H1 (cell line): ENCODE data around the gene ARHGAP26. TPM values are rescaled to one million over a fixed set of nuclear protein-coding genes. Genes with fewer than 3 reads are reported as not detected.

Experiments used
- CTCF ChIA-PET: fragments of 300-600 bp; sonication (Branson Sonifier 250); formaldehyde crosslinking; loops from one replicate; lab custom pipeline; 2021; ENCODE audit not compliant: partially characterized antibody; lab: Charles Lee
- POLR2A ChIA-PET: fragments of 300-600 bp; sonication (Branson Sonifier 250); formaldehyde crosslinking; loops from one replicate; lab custom pipeline; 2021; ENCODE audit warnings: inconsistent platforms; ENCODE audit not compliant: partially characterized antibody; lab: Charles Lee
- DNase-seq, 2 experiments: peaks; one replicate each; pipeline versions ENCODE4 v3.0.0 to v3.0.0-alpha.2; 2010 to 2022; ENCODE audit warnings: low spot score in 2 of 2, low read depth in 1 of 2, mixed read lengths in 1 of 2
- FAIRE-seq: peaks from 2 replicates; lab custom pipeline; 2011; peaks lifted over from hg19 to GRCh38; lab: Jason Lieb, UNC
- H2AFZ ChIP-seq: 2 replicates; pipeline ENCODE4 v1.8.1; 2012; ENCODE audit warnings: low read length, inconsistent platforms
- H2AK5ac ChIP-seq: 2 replicates; pipeline ENCODE4 v1.6.1; 2013; ENCODE audit warnings: low read depth, low read length
- H2BK120ac ChIP-seq: replicated peaks from 2 replicates; pipeline ENCODE3; 2013; ENCODE audit warnings: low read depth, low read length, inconsistent platforms
- H2BK12ac ChIP-seq: 2 replicates; pipeline ENCODE4 v1.6.1; 2013; ENCODE audit warnings: low read depth, low read length
- H2BK15ac ChIP-seq: 2 replicates; pipeline ENCODE4 v1.6.1; 2013; ENCODE audit warnings: low read length
- H2BK20ac ChIP-seq: 2 replicates; pipeline ENCODE4 v1.6.1; 2013; ENCODE audit warnings: low read length
- H2BK5ac ChIP-seq: 2 replicates; pipeline ENCODE4 v1.6.1; 2013; ENCODE audit warnings: low read depth, low read length
- H3K14ac ChIP-seq: 2 replicates; pipeline ENCODE4 v1.6.1; 2013; ENCODE audit warnings: inconsistent platforms; ENCODE audit not compliant: insufficient read length
- H3K18ac ChIP-seq: 2 replicates; pipeline ENCODE4 v1.6.1; 2013; ENCODE audit warnings: low read length; ENCODE audit errors: extremely low read depth
- H3K23ac ChIP-seq: 2 replicates; pipeline ENCODE4 v1.6.1; 2013; ENCODE audit warnings: inconsistent platforms; ENCODE audit not compliant: insufficient read length
- H3K23me2 ChIP-seq: 2 replicates; pipeline ENCODE4 v1.6.1; 2013; ENCODE audit warnings: low read depth, low read length
- H3K27ac ChIP-seq: 2 replicates; pipeline ENCODE4 v1.6.1; 2011; ENCODE audit warnings: low read depth, low read length, inconsistent platforms
- H3K27me3 ChIP-seq, 4 experiments: replicated peaks in 1 of 4; 1 replicate in 1 of 4; 2 replicates in 3 of 4; pipeline versions ENCODE4 v1.6.1 to v1.8.1; 2011 to 2013; ENCODE audit warnings: low read length in 3 of 4, mild to moderate bottlenecking in 3 of 4, inconsistent platforms in 2 of 4, mixed read lengths in 2 of 4, moderate library complexity in 1 of 4; ENCODE audit not compliant: control insufficient read depth in 3 of 4, insufficient read depth in 3 of 4; ENCODE audit errors: extremely low read depth in 1 of 4
- H3K36me3 ChIP-seq, 4 experiments: 2 replicates each; pipeline versions ENCODE4 v1.6.1 to v1.8.1; 2011 to 2013; ENCODE audit warnings: mild to moderate bottlenecking in 4 of 4, low read length in 3 of 4, moderate library complexity in 2 of 4, control low read depth in 1 of 4, inconsistent platforms in 1 of 4; ENCODE audit not compliant: insufficient read depth in 4 of 4, control insufficient read depth in 2 of 4
- H3K4ac ChIP-seq: replicated peaks from 2 replicates; pipeline ENCODE3; 2013; ENCODE audit warnings: low read length, low read depth, mixed read lengths, inconsistent platforms; ENCODE audit not compliant: insufficient read length
- H3K4me1 ChIP-seq, 4 experiments: replicated peaks in 1 of 4; 1 replicate in 1 of 4; 2 replicates in 3 of 4; pipeline versions ENCODE4 v1.6.1 to v1.8.1; 2011 to 2013; ENCODE audit warnings: low read length in 3 of 4, inconsistent platforms in 2 of 4, mixed read lengths in 1 of 4; ENCODE audit not compliant: insufficient read depth in 4 of 4, control insufficient read depth in 3 of 4
- H3K4me2 ChIP-seq, 2 experiments: 2 replicates each; pipeline versions ENCODE4 v1.6.1 to v1.8.1; 2011 to 2013; ENCODE audit warnings: low read depth in 2 of 2, low read length in 2 of 2, control low read depth in 1 of 2, inconsistent platforms in 1 of 2, mild to moderate bottlenecking in 1 of 2; ENCODE audit not compliant: insufficient read depth in 1 of 2
- H3K4me3 ChIP-seq, 4 experiments: fragments of 200-600, 300-600 bp in 1 of 4; sonication (generic), shearing (Covaris generic), sonication (Bioruptor Twin) in 1 of 4; 2 replicates each; pipeline versions ENCODE4 v1.5.1 to v1.8.1; 2011 to 2016; ENCODE audit warnings: low read length in 4 of 4, low read depth in 3 of 4, control low read depth in 2 of 4, inconsistent platforms in 2 of 4, mild to moderate bottlenecking in 2 of 4, mixed read lengths in 1 of 4, moderate library complexity in 1 of 4; ENCODE audit not compliant: insufficient read depth in 2 of 4; ENCODE audit errors: extremely low read depth in 1 of 4
- H3K56ac ChIP-seq: replicated peaks from 2 replicates; pipeline ENCODE3; 2013; ENCODE audit warnings: low read depth, mild to moderate bottlenecking, mixed read lengths, low read length, inconsistent platforms; ENCODE audit not compliant: insufficient read length
- H3K79me1 ChIP-seq: 2 replicates; pipeline ENCODE4 v1.6.1; 2013; ENCODE audit warnings: low read depth, low read length, control low read depth
- H3K79me2 ChIP-seq, 2 experiments: 2 replicates each; pipeline versions ENCODE4 v1.6.1 to v1.8.1; 2012 to 2013; ENCODE audit warnings: low read length in 2 of 2, mild to moderate bottlenecking in 2 of 2, inconsistent platforms in 1 of 2; ENCODE audit not compliant: insufficient read depth in 2 of 2, control insufficient read depth in 1 of 2
- H3K9ac ChIP-seq, 4 experiments: replicated peaks in 1 of 4; 1 replicate in 1 of 4; 2 replicates in 3 of 4; pipeline versions ENCODE4 v1.6.1 to v1.8.1; 2011 to 2013; ENCODE audit warnings: low read depth in 3 of 4, low read length in 3 of 4, control low read depth in 2 of 4, mild to moderate bottlenecking in 2 of 4, moderate library complexity in 2 of 4, inconsistent platforms in 1 of 4; ENCODE audit errors: extremely low read depth in 1 of 4
- H3K9me3 ChIP-seq, 2 experiments: 2 replicates each; pipeline versions ENCODE4 v1.6.1 to v1.8.1; 2012 to 2013; ENCODE audit warnings: mild to moderate bottlenecking in 2 of 2, moderate library complexity in 2 of 2, control low read depth in 1 of 2, inconsistent platforms in 1 of 2, low read depth in 1 of 2, low read length in 1 of 2, mixed read lengths in 1 of 2; ENCODE audit not compliant: insufficient read depth in 2 of 2
- H4K20me1 ChIP-seq, 2 experiments: replicated peaks in 1 of 2; 2 replicates each; pipeline versions ENCODE3 to v1.8.1; 2011 to 2013; ENCODE audit warnings: inconsistent platforms in 2 of 2, low read length in 2 of 2, mild to moderate bottlenecking in 1 of 2; ENCODE audit not compliant: insufficient read depth in 2 of 2, control insufficient read depth in 1 of 2
- H4K5ac ChIP-seq: 2 replicates; pipeline ENCODE4 v1.6.1; 2013; ENCODE audit warnings: low read length, low read depth, mixed read lengths, inconsistent platforms; ENCODE audit not compliant: insufficient read length
- H4K8ac ChIP-seq: 2 replicates; pipeline ENCODE4 v1.8.0; 2013; ENCODE audit warnings: mild to moderate bottlenecking, moderate library complexity, low read length, inconsistent platforms; ENCODE audit not compliant: insufficient read depth; ENCODE audit errors: extremely low read depth
- H4K91ac ChIP-seq: replicated peaks from 2 replicates; pipeline ENCODE3; 2013; ENCODE audit warnings: low read length, mixed read lengths, inconsistent platforms; ENCODE audit not compliant: insufficient read length
- CEBPB ChIP-seq: IDR thresholded peaks from 2 replicates; pipeline ENCODE4 v1.6.1; 2012; ENCODE audit warnings: low read depth, low read length
- CHD1 ChIP-seq: IDR thresholded peaks from 2 replicates; pipeline ENCODE4 v1.6.1; 2012; ENCODE audit warnings: low read depth, low read length, improper control_type of control experiment
- GABPA ChIP-seq: IDR thresholded peaks from 2 replicates; pipeline ENCODE4 v1.6.1; 2011; ENCODE audit warnings: mild to moderate bottlenecking, low read length, moderate library complexity, borderline replicate concordance; ENCODE audit not compliant: insufficient read depth
- HDAC6 ChIP-seq: IDR thresholded peaks from one replicate; pipeline ENCODE4 v1.7.1; 2012; ENCODE audit warnings: low read depth, mild to moderate bottlenecking, inconsistent platforms, low read length, moderate library complexity
- JUN ChIP-seq: IDR thresholded peaks from 2 replicates; pipeline ENCODE4 v1.6.1; 2011; ENCODE audit warnings: low read depth, mild to moderate bottlenecking, improper control_type of control experiment, low read length
- MAFK ChIP-seq: IDR thresholded peaks from 2 replicates; pipeline ENCODE4 v1.6.1; 2012; ENCODE audit warnings: low read depth, mild to moderate bottlenecking, improper control_type of control experiment, low read length
- NRF1 ChIP-seq: IDR thresholded peaks from 2 replicates; pipeline ENCODE4 v1.6.1; 2011; ENCODE audit warnings: mild to moderate bottlenecking, low read depth, low read length, improper control_type of control experiment
- POLR2A ChIP-seq, 2 experiments: IDR thresholded peaks; 1 replicate in 1 of 2; 2 replicates in 1 of 2; pipeline ENCODE4 v1.6.1; 2011; ENCODE audit warnings: low read depth in 2 of 2, low read length in 2 of 2, mild to moderate bottlenecking in 2 of 2; ENCODE audit errors: control extremely low read depth in 1 of 2
- POU5F1 ChIP-seq: IDR thresholded peaks from 2 replicates; pipeline ENCODE4 v1.6.1; 2011; ENCODE audit warnings: low read depth, mild to moderate bottlenecking, low read length, moderate library complexity
- RAD21 ChIP-seq, 2 experiments: IDR thresholded peaks in 1 of 2; conservative IDR thresholded peaks in 1 of 2; 2 replicates each; pipeline ENCODE4 v1.6.1; 2011; ENCODE audit warnings: low read depth in 2 of 2, low read length in 2 of 2, improper control_type of control experiment in 1 of 2, inconsistent platforms in 1 of 2, mild to moderate bottlenecking in 1 of 2, moderate library complexity in 1 of 2
- RXRA ChIP-seq: IDR thresholded peaks from 2 replicates; pipeline ENCODE4 v1.6.1; 2011; ENCODE audit warnings: low read depth, mild to moderate bottlenecking, low read length, moderate library complexity; ENCODE audit not compliant: insufficient read depth
- SAP30 ChIP-seq: fragments of 300-600 bp; sonication (generic); IDR thresholded peaks from 2 replicates; pipeline ENCODE4 v1.7.1; 2012; ENCODE audit warnings: low read length, moderate library complexity, mild to moderate bottlenecking, inconsistent platforms; ENCODE audit not compliant: insufficient read depth, insufficient replicate concordance
- SIN3A ChIP-seq, 2 experiments: IDR thresholded peaks in 1 of 2; conservative IDR thresholded peaks in 1 of 2; 2 replicates each; pipeline ENCODE4 v1.6.1; 2011 to 2012; ENCODE audit warnings: low read length in 2 of 2, improper control_type of control experiment in 1 of 2, low read depth in 1 of 2, mild to moderate bottlenecking in 1 of 2
- SIX5 ChIP-seq: IDR thresholded peaks from 2 replicates; pipeline ENCODE4 v1.6.1; 2011; ENCODE audit warnings: mild to moderate bottlenecking, low read depth, low read length
- SUZ12 ChIP-seq: fragments of 200-600 bp; sonication (generic); IDR thresholded peaks from 2 replicates; pipeline ENCODE4 v1.6.1; 2012; ENCODE audit warnings: mild to moderate bottlenecking, inconsistent platforms, low read length, moderate library complexity, mixed read lengths
- WGBS, 2 experiments: shearing (Covaris generic) in 1 of 2; methylation state at CpG; one replicate each; pipeline versions ENCODE4 v1.1.6 to v1.1.7; 2013 to 2015; ENCODE audit warnings: low lambda C conversion rate in 2 of 2, mixed read lengths in 2 of 2, inconsistent platforms in 1 of 2, low coverage in 1 of 2, missing lambda C conversion rate in 1 of 2; ENCODE audit not compliant: insufficient replicate concordance in 2 of 2, insufficient coverage in 1 of 2, insufficient read length in 1 of 2; ENCODE audit errors: extremely low coverage in 1 of 2, missing lambda C conversion rate in 1 of 2; 5-methylcytosine and 5-hydroxymethylcytosine counted together
- polyA plus RNA-seq, 7 experiments: library from polyadenylated mRNA; depleted of rRNA in 3 of 7; stranded (reverse) in 5 of 7; unstranded in 2 of 7; fragments of >200 nt in 5 of 7; fragments of 200-250 nt in 2 of 7; gene quantifications; 1 replicate in 5 of 7; 2 replicates in 1 of 7; 4 replicates in 1 of 7; pipeline versions ENCODE4 v1.2.1 to v1.2.3, GENCODE V29; 2011 to 2013; ENCODE audit warnings: missing spikeins in 2 of 7, mixed read lengths in 2 of 7
- total RNA-seq: library from RNA; stranded (reverse); fragmentation: NEBNext Ultra II Directional; extraction: Animal tissue kit (Norgen Biotek cat#: 25700); gene quantifications from 2 replicates; pipeline ENCODE4 v1.2.1, GENCODE V29; 2021

Gene ARHGAP26
- total and polyA plus RNA-seq, 2 of the 8 experiments (the other 6 are each of a cell fraction or from before 2014, with no cell fraction given): 7.1 to 24.8 TPM

- no peak overlapping the region for H2BK15ac ChIP-seq
- H2BK120ac ChIP-seq: no peak overlapping the region
- H3K4me3 ChIP-seq: no peak overlapping the region
- H2BK20ac ChIP-seq: no peak overlapping the region
- H3K4ac ChIP-seq: no peak overlapping the region
- no peaks in the 10 kb centered on the region for H4K20me1 ChIP-seq
- no peak overlapping the region for H3K14ac ChIP-seq
- H3K79me1 ChIP-seq: no peaks in the 10 kb centered on the region; the same call in 1 of the 2 replicates
- DNase-seq (no peak), FAIRE-seq (no peak)
- H3K4me1 ChIP-seq: peaks cover 0 to 2% (median 0%) of the 10 kb centered on the region in 4 experiments; a peak in 1 of 7 replicates
- H3K23ac ChIP-seq: no peak overlapping the region
- no peaks in the 10 kb centered on the region for H3K27me3 ChIP-seq
- POLR2A ChIA-PET: no interaction called here
- no peak overlapping the region for H2AK5ac ChIP-seq
- no peak overlapping the region for H2BK12ac ChIP-seq
- H3K56ac ChIP-seq: no peak overlapping the region
- H3K9ac ChIP-seq: no peak overlapping the region
- no peak overlapping the region for H3K18ac ChIP-seq
- no peak overlapping the region for H2BK5ac ChIP-seq
- H4K5ac ChIP-seq: no peak overlapping the region
- no peak overlapping the region for H3K4me2 ChIP-seq
- H3K36me3 ChIP-seq: peaks cover 0 to 8% (median 3%) of the 10 kb centered on the region in 4 experiments; a peak in 4 of 8 replicates
- H2AFZ ChIP-seq: no peak overlapping the region
- no peak overlapping the region for H3K27ac ChIP-seq
- CTCF ChIA-PET: interaction anchor here (0.5 to 1.3 kb wide), 3 partner anchors 16 to 341 kb away, joined by 3 read pairs; no protein-coding TSS in a partner anchor
- 89% methylated on average over 1 of the region's 1 CpG; no CpG with 5 or more reads in 1 of the 2 experiments for WGBS, 2 experiments
- no peaks in the 10 kb centered on the region for H3K23me2 ChIP-seq
- H3K79me2 ChIP-seq: no peaks in the 10 kb centered on the region
- H3K9me3 ChIP-seq: no peaks in the 10 kb centered on the region
- no peak overlapping the region for H4K8ac ChIP-seq
- H4K91ac ChIP-seq: no peak overlapping the region
- TF ChIP-seq GABPA (no peak), RAD21 (IDR thresholded peaks at IDR 0.05 in 1 of 2, conservative IDR thresholded peaks at IDR 0.05 in 1 of 2; ENCODE audit: low read depth in 2 of 2, low read length in 2 of 2) (no peak), NRF1 (no peak), HDAC6 (no peak), RXRA (no peak), CHD1 (no peak), POLR2A (IDR thresholded peaks at IDR 0.05; ENCODE audit: control extremely low read depth in 1 of 2, low read depth in 2 of 2, low read length in 2 of 2) (no peak), SIN3A (conservative IDR thresholded peaks at IDR 0.05 in 1 of 2, IDR thresholded peaks at IDR 0.05 in 1 of 2; ENCODE audit: low read depth in 1 of 2, low read length in 2 of 2) (no peak), JUN (no peak), MAFK (no peak), SAP30 (no peak), SIX5 (no peak), POU5F1 (no peak), SUZ12 (no peak), CEBPB (no peak)
These were observed 289.2 kb downstream of the ARHGAP26 start for GRCh38 chr5:143059355-143059754.
